ENCODE results near the gene SET.

The SET gene

GRCh38 chr9:128707446-128707845 lies 18.4 kb downstream of the SET start:
- TF ChIP-seq, protein P1, sequence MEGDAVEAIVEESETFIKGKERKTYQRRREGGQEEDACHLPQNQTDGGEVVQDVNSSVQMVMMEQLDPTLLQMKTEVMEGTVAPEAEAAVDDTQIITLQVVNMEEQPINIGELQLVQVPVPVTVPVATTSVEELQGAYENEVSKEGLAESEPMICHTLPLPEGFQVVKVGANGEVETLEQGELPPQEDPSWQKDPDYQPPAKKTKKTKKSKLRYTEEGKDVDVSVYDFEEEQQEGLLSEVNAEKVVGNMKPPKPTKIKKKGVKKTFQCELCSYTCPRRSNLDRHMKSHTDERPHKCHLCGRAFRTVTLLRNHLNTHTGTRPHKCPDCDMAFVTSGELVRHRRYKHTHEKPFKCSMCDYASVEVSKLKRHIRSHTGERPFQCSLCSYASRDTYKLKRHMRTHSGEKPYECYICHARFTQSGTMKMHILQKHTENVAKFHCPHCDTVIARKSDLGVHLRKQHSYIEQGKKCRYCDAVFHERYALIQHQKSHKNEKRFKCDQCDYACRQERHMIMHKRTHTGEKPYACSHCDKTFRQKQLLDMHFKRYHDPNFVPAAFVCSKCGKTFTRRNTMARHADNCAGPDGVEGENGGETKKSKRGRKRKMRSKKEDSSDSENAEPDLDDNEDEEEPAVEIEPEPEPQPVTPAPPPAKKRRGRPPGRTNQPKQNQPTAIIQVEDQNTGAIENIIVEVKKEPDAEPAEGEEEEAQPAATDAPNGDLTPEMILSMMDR (IDR thresholded peaks at IDR 0.05; ENCODE audit: low read depth, low read length), result no peak
- H3K27me3 ChIP-seq, result no peaks in the 10 kb centered on the region
- H3K36me3 ChIP-seq, result peaks cover 16% of the 10 kb centered on the region
- DNase-seq, result no peak
- no peaks in the 10 kb centered on the region for H3K9me3 ChIP-seq
- no peaks in the 10 kb centered on the region for H3K4me1 ChIP-seq
- H3K4me3 ChIP-seq (ENCODE audit: low read depth, low read length), result no peak overlapping the region

DNA sequence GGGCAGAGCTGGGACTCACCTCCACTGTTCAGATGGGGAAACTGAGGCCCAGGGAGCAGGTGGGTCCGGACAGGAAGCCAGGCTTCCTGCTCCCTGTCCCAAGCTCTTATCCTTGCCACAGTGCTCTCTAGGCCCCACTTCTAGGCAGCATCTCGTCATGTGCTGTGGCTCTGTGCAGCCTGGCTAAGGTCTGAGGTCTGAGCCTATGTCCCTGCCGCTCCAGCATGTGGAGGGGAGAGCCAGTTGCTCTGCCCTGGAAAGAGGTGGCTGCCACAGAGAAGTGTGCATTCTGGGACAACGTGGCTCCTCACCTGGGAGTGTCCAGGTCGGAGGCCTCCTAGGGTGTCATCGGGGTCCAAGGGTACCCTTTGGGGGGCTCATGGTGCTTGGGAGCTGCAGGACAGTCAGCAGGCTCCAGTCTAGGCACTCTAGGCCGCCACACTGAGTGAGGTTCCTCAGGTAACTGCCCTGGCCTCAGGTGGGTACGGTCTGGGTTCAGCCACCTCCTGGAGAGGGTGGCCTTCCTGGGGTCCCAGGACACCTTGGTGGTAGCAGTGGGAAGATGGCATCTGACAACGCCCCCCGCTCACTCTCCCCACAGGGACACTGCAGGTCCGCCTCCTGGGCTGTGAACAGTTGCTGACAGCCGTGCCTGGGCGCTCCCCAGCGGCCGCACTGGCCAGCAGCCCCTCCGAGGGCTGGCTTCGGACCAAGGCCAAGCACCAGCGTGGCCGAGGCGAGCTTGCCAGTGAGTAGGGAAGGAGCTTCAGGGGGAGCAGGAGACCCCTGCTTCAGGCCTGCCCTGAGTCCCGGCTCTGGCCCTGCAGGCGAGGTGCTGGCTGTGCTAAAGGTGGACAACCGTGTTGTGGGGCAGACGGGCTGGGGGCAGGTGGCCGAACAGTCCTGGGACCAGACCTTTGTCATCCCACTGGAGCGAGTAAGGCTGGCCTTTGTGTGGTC lies 23.7 kb downstream of the SET start:
- Histone ChIP-seq H3K27me3 (no peaks in the 10 kb centered on the region), H3K4me1 (no peaks in the 10 kb centered on the region), H3K36me3 (no peaks in the 10 kb centered on the region; the same call in 1 of the 2 replicates), H3K4me3 (ENCODE audit: low read depth, low read length) (no peak overlapping the region), H3K9me3 (no peaks in the 10 kb centered on the region)
- TF ChIP-seq, protein P1 (IDR thresholded peaks at IDR 0.05; ENCODE audit: low read depth, low read length), result no peak
- no peak for DNase-seq

DNA sequence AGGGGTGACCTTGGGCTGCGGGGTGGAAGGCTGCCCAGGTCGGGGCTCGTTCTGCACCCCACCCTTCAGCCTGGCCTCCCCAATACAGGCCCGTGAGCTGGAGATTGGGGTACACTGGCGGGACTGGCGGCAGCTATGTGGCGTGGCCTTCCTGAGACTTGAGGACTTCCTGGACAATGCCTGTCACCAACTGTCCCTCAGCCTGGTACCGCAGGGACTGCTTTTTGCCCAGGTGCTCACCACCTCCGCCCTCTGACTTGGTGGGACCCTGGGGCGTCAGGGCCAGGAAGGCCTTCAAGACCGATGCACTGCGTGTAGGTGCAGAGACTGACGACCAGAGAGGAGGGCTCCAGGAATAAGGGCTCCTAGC lies 24.4 kb downstream of the SET start:
- Histone ChIP-seq H3K27me3 (no peaks in the 10 kb centered on the region), H3K36me3 (no peaks in the 10 kb centered on the region; the same call in 1 of the 2 replicates), H3K4me3 (ENCODE audit: low read depth, low read length) (no peak overlapping the region), H3K4me1 (no peaks in the 10 kb centered on the region), H3K9me3 (no peaks in the 10 kb centered on the region)
- DNase-seq, result peak; percentile 3
- TF ChIP-seq, protein P1 (IDR thresholded peaks at IDR 0.05; ENCODE audit: low read depth, low read length), result no peak

DNA sequence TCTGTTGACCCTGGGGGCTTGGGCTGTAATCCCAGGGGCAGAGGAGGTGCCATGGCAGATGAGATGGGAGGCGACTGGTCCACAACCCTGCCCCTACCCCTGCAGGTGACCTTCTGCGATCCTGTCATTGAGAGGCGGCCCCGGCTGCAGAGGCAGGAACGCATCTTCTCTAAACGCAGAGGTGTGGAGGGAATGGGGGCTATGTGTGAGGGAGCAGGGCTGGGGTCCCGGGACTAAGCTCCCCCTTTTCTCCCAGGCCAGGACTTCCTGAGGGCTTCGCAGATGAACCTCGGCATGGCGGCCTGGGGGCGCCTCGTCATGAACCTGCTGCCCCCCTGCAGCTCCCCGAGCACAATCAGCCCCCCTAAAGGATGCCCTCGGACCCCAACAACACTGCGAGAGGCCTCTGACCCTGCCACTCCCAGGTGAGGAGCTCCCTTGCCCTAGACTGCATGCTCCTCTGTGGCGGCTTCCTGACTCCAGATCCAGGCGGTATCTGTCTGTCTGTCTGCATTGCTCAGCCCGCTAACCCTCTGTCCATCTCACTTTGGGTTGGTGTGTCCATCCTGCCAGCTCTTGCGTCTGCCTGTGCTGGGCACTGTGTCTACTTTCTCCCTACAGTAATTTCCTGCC lies 25.0 kb downstream of the SET start:
- TF ChIP-seq, protein P1 (IDR thresholded peaks at IDR 0.05; ENCODE audit: low read depth, low read length), result no peak
- DNase-seq, result no peak
- no peaks in the 10 kb centered on the region for H3K4me1 ChIP-seq
- no peaks in the 10 kb centered on the region for H3K9me3 ChIP-seq
- no peaks in the 10 kb centered on the region; the same call in 1 of the 2 replicates for H3K36me3 ChIP-seq
- H3K27me3 ChIP-seq, result no peaks in the 10 kb centered on the region
- no peak overlapping the region for H3K4me3 ChIP-seq (ENCODE audit: low read depth, low read length)

DNA sequence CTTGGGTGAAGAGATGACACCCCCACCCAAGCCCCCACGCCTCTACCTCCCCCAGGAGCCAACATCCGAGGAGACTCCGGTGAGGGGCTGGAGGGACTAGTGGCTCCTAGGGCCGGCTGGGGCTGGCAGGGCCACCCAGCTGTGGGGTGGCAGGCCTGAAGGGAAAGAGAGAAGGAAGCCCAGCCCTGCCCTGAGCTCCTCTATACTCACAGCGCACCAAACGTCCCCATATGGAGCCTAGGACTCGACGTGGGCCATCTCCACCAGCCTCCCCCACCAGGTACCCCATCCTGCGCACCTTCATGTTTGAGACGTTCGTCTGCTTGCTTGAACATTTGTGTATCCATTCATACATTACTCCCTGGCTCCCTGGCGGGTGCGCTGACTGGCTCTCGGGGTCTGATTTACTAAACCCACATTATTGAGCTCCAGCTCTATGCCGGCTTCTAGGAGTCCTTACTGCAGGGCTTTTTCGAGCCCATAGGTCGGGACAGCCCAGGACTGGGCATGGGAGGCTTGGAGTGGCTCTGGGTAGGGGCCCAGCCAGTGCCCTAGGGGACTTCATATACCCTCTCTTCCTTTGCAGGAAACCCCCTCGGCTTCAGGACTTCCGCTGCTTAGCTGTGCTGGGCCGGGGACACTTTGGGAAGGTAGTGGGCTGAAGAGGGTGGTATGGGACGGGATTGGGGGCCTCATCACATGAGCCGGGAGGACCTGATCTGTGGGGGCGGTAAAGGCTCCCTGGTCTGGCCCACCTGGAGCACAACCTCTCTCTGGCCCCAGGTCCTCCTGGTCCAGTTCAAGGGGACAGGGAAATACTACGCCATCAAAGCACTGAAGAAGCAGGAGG lies 25.8 kb downstream of the SET start:
- TF ChIP-seq, protein P1 (IDR thresholded peaks at IDR 0.05; ENCODE audit: low read depth, low read length), result no peak
- Histone ChIP-seq H3K27me3 (no peaks in the 10 kb centered on the region), H3K4me3 (ENCODE audit: low read depth, low read length) (no peak overlapping the region), H3K36me3 (no peaks in the 10 kb centered on the region; the same call in 1 of the 2 replicates), H3K9me3 (no peaks in the 10 kb centered on the region), H3K4me1 (no peaks in the 10 kb centered on the region)
- DNase-seq, result no peak
